ENCODE measurements around the gene LARP1B. TPM values are rescaled to one million over a fixed set of nuclear protein-coding genes. Genes with fewer than 3 reads are reported as not detected.
A peak's percentile ranks its signal among the peaks of the same experiment; 100 is the strongest.
"Not testable (repeated sequence)": the region's sequence is repeated elsewhere in the genome, so short reads cannot be mapped to it uniquely, and the experiment has no call there.

LARP1B gene
- total RNA-seq, 2 experiments from 2014 or later, result 12.8 to 13.2 TPM

- DNase-seq, result peak; percentile 78
- POLR2A ChIA-PET, result interaction anchor here (0.6 to 3.4 kb wide), 11 partner anchors 14 to 1032 kb away, joined by 3 to 44 read pairs (median 4); partner anchors contain the start of genes ABHD18, MFSD8, PGRMC2 and PLK4
- peaks cover 3% of the 10 kb centered on the region for H3K27me3 Mint-ChIP-seq
- peak overlapping the region; percentile 38 for H3K27ac Mint-ChIP-seq
- peak; percentile 34 for ATAC-seq (ENCODE audit: low read depth)
- no peaks in the 10 kb centered on the region for H3K36me3 Mint-ChIP-seq
- H3K4me3 Mint-ChIP-seq, result peak overlapping the region; percentile 85
- no peaks in the 10 kb centered on the region for H3K9me3 Mint-ChIP-seq
- peaks cover 7% of the 10 kb centered on the region for H3K4me1 Mint-ChIP-seq
Measured at GRCh38 chr4:128061566-128062536, 739 bp downstream of the LARP1B start.

DNA sequence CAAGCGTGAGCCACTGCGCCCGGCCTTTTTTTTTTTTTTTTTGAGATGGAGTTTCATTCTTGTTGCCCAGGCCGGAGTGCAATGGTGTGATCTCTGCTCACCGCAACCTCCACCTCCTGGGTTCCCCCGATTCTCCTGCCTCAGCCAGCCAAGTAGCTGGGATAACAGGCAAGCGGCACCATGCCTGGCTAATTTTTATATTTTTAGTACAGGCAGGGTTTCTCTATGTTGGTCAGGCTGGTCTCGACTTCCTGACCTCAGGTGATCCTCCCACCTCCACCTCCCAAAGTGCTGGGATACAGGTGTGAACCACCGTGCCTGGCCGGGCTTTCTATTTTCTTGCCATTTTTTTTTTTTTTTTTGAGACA, 5.3 kb downstream of the LARP1B start:
- H3K4me1 Mint-ChIP-seq; POLR2A ChIA-PET; ATAC-seq (ENCODE audit: low read depth); H3K4me3 Mint-ChIP-seq; DNase-seq; H3K27ac Mint-ChIP-seq; H3K36me3 Mint-ChIP-seq; H3K9me3 Mint-ChIP-seq; H3K27me3 Mint-ChIP-seq: not testable (repeated sequence)

- DNase-seq, result no peak
- H3K4me3 Mint-ChIP-seq, result no peak overlapping the region
Measured at GRCh38 chr4:128068918-128069317, 7.8 kb downstream of the LARP1B start.

DNA sequence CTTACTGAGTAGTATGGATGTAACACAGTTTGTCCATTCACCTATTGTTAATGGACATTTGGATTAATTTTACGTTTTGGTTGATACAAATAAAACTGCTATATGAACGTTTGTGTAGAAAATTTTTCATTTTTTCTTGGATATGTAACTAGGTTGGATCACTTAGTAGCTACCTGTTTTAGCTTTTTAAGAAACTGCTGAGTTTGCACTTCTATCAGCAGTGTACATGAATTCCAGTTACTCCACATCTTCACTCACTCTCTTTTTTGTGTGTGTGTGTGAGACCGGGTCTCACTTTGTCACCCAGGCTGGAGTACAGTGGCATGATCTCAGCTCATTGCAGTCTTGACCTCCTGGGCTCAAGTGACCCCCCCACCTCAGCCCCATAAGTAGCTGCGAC, 15.4 kb downstream of the LARP1B start:
- H3K36me3 Mint-ChIP-seq, result peaks cover 11% of the 10 kb centered on the region
- POLR2A ChIA-PET, result interaction anchor here (1.7 kb wide), 1 partner anchor 16 kb away, joined by 6 read pairs; the partner anchor contains the start of gene LARP1B
- no peaks in the 10 kb centered on the region for H3K4me1 Mint-ChIP-seq
- no peaks in the 10 kb centered on the region for H3K9me3 Mint-ChIP-seq
- H3K4me3 Mint-ChIP-seq, result no peak overlapping the region
- H3K27me3 Mint-ChIP-seq, result no peaks in the 10 kb centered on the region
- H3K27ac Mint-ChIP-seq, result no peak overlapping the region
- DNase-seq (no peak), ATAC-seq (ENCODE audit: low read depth) (no peak)

More at GRCh38 chr4:128068918-128069317, 7.8 kb downstream of the LARP1B start:
- H3K9me3 Mint-ChIP-seq, result no peaks in the 10 kb centered on the region
- POLR2A ChIA-PET, result no interaction called here
- no peaks in the 10 kb centered on the region for H3K27me3 Mint-ChIP-seq
- no peaks in the 10 kb centered on the region for H3K36me3 Mint-ChIP-seq
- ATAC-seq (ENCODE audit: low read depth), result no peak
- H3K27ac Mint-ChIP-seq, result no peak overlapping the region
- H3K4me1 Mint-ChIP-seq, result no peaks in the 10 kb centered on the region

DNA sequence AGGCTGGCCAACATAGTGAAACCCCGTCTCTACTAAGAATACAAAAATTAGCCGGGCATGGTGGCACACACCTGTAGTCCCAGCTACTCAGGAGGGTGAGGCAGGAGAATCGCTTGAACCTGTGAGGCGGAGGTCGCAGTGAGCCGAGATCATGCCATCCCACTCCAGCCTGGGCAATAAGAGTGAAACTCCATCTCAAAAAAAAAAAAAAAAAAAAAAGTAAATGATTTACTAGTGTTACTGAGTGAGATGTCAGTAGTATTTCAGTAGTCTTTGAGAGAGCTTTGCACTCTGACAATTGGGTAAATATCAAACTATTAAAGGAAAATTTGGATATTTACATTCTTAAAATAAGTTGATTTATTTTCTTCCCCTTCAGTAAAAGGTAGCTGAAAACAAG, 34.2 kb downstream of the LARP1B start:
- H3K27me3 Mint-ChIP-seq; ATAC-seq (ENCODE audit: low read depth); H3K4me3 Mint-ChIP-seq; H3K27ac Mint-ChIP-seq; H3K4me1 Mint-ChIP-seq; H3K9me3 Mint-ChIP-seq; POLR2A ChIA-PET; DNase-seq: not testable (repeated sequence)
- H3K36me3 Mint-ChIP-seq, result peaks cover 17% of the 10 kb centered on the region

DNA sequence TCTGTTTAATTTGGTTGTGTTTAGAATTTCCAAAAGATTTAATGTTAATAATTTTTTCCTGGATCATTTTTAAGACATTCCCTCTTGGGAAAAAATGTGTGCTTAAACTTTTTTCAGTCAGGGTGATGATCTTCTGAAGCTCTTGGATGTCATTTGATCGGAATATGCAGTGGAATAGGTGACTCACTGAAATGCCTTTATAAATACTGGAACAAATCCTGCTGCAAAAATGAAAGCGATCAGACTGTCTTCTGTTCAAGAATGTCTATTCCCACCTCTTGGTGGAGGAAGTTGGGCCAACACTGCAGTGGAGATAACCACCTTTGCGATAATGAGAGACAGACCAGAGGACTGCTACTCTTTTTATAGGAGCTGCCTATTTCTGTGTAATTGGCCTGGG, 46.7 kb downstream of the LARP1B start:
- Mint-ChIP-seq H3K27me3 (no peaks in the 10 kb centered on the region), H3K27ac (no peak overlapping the region), H3K4me3 (no peak overlapping the region), H3K36me3 (peaks cover 12% of the 10 kb centered on the region), H3K4me1 (no peaks in the 10 kb centered on the region), H3K9me3 (no peaks in the 10 kb centered on the region)
- ATAC-seq (ENCODE audit: low read depth), result no peak
- no peak for DNase-seq
- POLR2A ChIA-PET, result no interaction called here

GRCh38 chr4:128123036-128123435, 61.9 kb downstream of the LARP1B start:
- Mint-ChIP-seq H3K9me3 (no peaks in the 10 kb centered on the region), H3K4me1 (no peaks in the 10 kb centered on the region), H3K36me3 (peaks cover 20% of the 10 kb centered on the region), H3K27me3 (no peaks in the 10 kb centered on the region), H3K27ac (no peak overlapping the region), H3K4me3 (no peak overlapping the region)
- DNase-seq, result no peak
- no peak for ATAC-seq (ENCODE audit: low read depth)
- POLR2A ChIA-PET, result no interaction called here

GRCh38 chr4:128130621-128131020, 69.5 kb downstream of the LARP1B start:
- Mint-ChIP-seq H3K27ac (no peak overlapping the region), H3K4me1 (no peaks in the 10 kb centered on the region), H3K9me3 (no peaks in the 10 kb centered on the region), H3K36me3 (peaks cover 9% of the 10 kb centered on the region), H3K4me3 (no peak overlapping the region), H3K27me3 (no peaks in the 10 kb centered on the region)
- ATAC-seq (ENCODE audit: low read depth), result no peak
- DNase-seq, result no peak
- POLR2A ChIA-PET, result no interaction called here

DNA sequence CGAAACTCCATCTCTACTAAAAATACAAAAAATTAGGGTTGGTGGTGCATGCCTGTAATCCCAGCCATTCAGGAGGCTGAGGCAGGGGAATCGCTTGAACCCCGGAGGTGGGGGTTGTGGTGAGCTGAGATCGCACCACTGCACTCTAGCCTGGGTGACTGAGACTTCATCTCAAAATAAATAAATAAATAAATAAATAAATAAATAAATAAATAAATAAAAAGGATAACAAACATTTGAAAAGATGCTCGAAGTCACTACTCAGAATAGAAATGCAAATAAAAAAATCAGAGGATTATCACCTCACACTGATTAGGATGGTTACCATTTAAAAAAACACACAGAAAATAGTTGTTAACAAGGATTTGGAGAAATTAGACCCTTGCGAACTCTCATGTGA, 73.8 kb downstream of the LARP1B start:
- ATAC-seq (ENCODE audit: low read depth), result no peak

GRCh38 chr4:128135391-128135790, 74.3 kb downstream of the LARP1B start:
- no peaks in the 10 kb centered on the region for H3K9me3 Mint-ChIP-seq
- H3K4me1 Mint-ChIP-seq, result no peaks in the 10 kb centered on the region
- POLR2A ChIA-PET, result no interaction called here
- H3K36me3 Mint-ChIP-seq, result peaks cover 5% of the 10 kb centered on the region
- H3K27me3 Mint-ChIP-seq, result no peaks in the 10 kb centered on the region
- DNase-seq, result no peak
- ATAC-seq (ENCODE audit: low read depth), result no peak
- H3K27ac Mint-ChIP-seq, result no peak overlapping the region
- no peak overlapping the region for H3K4me3 Mint-ChIP-seq

More for the DNA sequence above, 73.8 kb downstream of the LARP1B start:
- Mint-ChIP-seq H3K27ac (no peak overlapping the region), H3K4me3 (no peak overlapping the region), H3K36me3 (peaks cover 5% of the 10 kb centered on the region), H3K4me1 (no peaks in the 10 kb centered on the region), H3K27me3 (no peaks in the 10 kb centered on the region), H3K9me3 (no peaks in the 10 kb centered on the region)
- DNase-seq, result no peak
- POLR2A ChIA-PET, result no interaction called here

GRCh38 chr4:128141866-128142265, 80.8 kb downstream of the LARP1B start:
- Mint-ChIP-seq H3K9me3 (peaks cover 6% of the 10 kb centered on the region), H3K27ac (no peak overlapping the region), H3K27me3 (no peaks in the 10 kb centered on the region), H3K36me3 (peaks cover 6% of the 10 kb centered on the region), H3K4me1 (no peaks in the 10 kb centered on the region), H3K4me3 (no peak overlapping the region)
- ATAC-seq (ENCODE audit: low read depth), result no peak
- DNase-seq, result no peak
- POLR2A ChIA-PET, result no interaction called here

GRCh38 chr4:128145727-128146126, 84.6 kb downstream of the LARP1B start:
- POLR2A ChIA-PET, result no interaction called here

GRCh38 chr4:128153800-128154199, 92.7 kb downstream of the LARP1B start:
- H3K36me3 Mint-ChIP-seq, result peaks cover 4% of the 10 kb centered on the region
- no peak overlapping the region for H3K4me3 Mint-ChIP-seq
- no peaks in the 10 kb centered on the region for H3K4me1 Mint-ChIP-seq
- H3K27ac Mint-ChIP-seq, result no peak overlapping the region
- no peaks in the 10 kb centered on the region for H3K9me3 Mint-ChIP-seq
- no peak for ATAC-seq (ENCODE audit: low read depth)
- POLR2A ChIA-PET, result no interaction called here
- DNase-seq, result no peak
- no peaks in the 10 kb centered on the region for H3K27me3 Mint-ChIP-seq

More at GRCh38 chr4:128145727-128146126, 84.6 kb downstream of the LARP1B start:
- no peak overlapping the region for H3K4me3 Mint-ChIP-seq
- no peak overlapping the region for H3K27ac Mint-ChIP-seq
- peaks cover 6% of the 10 kb centered on the region for H3K9me3 Mint-ChIP-seq
- no peaks in the 10 kb centered on the region for H3K4me1 Mint-ChIP-seq
- DNase-seq (no peak), ATAC-seq (ENCODE audit: low read depth) (no peak)
- no peaks in the 10 kb centered on the region for H3K27me3 Mint-ChIP-seq
- peaks cover 6% of the 10 kb centered on the region for H3K36me3 Mint-ChIP-seq

DNA sequence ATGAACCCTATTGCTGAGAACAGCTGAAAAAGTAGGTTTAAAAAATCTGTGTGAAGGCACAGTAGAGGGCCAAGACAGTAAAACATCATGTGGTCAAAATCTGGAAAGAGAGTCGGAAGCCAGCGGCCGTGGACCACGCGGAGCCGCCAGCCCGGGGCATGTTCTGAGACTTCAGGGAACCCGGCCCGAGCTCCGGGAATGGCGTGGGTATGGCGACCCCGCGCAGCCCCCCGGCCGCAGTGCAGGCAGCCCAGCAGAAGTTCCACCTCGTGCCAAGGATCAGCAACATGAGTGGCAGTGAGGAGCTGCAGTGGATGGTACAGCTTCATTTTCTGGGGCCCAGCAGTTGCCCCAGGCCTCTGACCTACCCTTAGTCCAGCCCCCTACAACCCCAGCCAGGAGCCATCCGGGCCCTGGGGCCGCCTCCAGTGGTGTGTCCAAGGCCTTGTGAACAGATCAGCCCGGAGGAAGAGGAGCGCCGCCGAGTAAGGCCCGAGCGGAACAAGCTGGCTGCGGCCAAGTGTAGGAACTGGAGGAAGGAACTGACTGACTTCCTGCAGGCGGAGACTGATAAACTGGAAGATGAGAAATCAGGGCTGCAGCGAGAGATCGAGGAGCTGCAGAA, 94.2 kb downstream of the LARP1B start:
- no peak overlapping the region for H3K4me3 Mint-ChIP-seq
- no peaks in the 10 kb centered on the region for H3K9me3 Mint-ChIP-seq
- ATAC-seq (ENCODE audit: low read depth) (no peak), DNase-seq (no peak)
- H3K4me1 Mint-ChIP-seq, result no peaks in the 10 kb centered on the region
- H3K27me3 Mint-ChIP-seq, result no peaks in the 10 kb centered on the region
- POLR2A ChIA-PET, result no interaction called here
- no peak overlapping the region for H3K27ac Mint-ChIP-seq
- H3K36me3 Mint-ChIP-seq, result peaks cover 4% of the 10 kb centered on the region
